Endothelial cell of umbilical vein (primary cell): ENCODE results near the gene OPA1. TPM values are rescaled to one million over a fixed set of nuclear protein-coding genes. Genes with fewer than 3 reads are reported as not detected.

ENCODE experiments used
- BruUV-seq: library from RNA; stranded (reverse); fragments of 400-500 nt; replicated peaks from 2 replicates; lab custom pipeline; 2021; lab: Mats Ljungman, UMichigan
- CTCF ChIA-PET: fragments of 300-600, 350-600 bp; sonication (Branson Sonifier 250); formaldehyde crosslinking; loops from one replicate; lab custom pipeline; 2021; ENCODE audit warnings: antibody characterized with exemption, inconsistent platforms; lab: Charles Lee
- POLR2A ChIA-PET: fragments of 300-600, 350-600 bp; sonication (Branson Sonifier 250); formaldehyde crosslinking; loops from one replicate; lab custom pipeline; 2021; ENCODE audit warnings: antibody characterized with exemption, inconsistent platforms; lab: Charles Lee
- DNase-seq: peaks from one replicate; pipeline ENCODE4 v3.0.0-alpha.2; 2011; ENCODE audit warnings: low read depth, low spot score
- FAIRE-seq: peaks from 2 replicates; lab custom pipeline; 2011; peaks lifted over from hg19 to GRCh38; lab: Jason Lieb, UNC
- H2AFZ ChIP-seq: 2 replicates; pipeline ENCODE4 v1.6.0; 2012; ENCODE audit warnings: low read depth, low read length, control low read depth, inconsistent platforms
- H3K27ac ChIP-seq: 2 replicates; pipeline ENCODE4 v1.5.1; 2011; ENCODE audit warnings: low read depth, mild to moderate bottlenecking, control low read depth, low read length, moderate library complexity; ENCODE audit not compliant: insufficient read depth
- H3K27me3 ChIP-seq, 2 experiments: 2 replicates each; pipeline versions ENCODE4 v1.6.0 to v1.6.1; 2011; ENCODE audit warnings: low read length in 2 of 2, mixed read lengths in 1 of 2; ENCODE audit not compliant: control insufficient read depth in 2 of 2, insufficient read depth in 2 of 2
- H3K36me3 ChIP-seq, 2 experiments: 2 replicates in 1 of 2; 3 replicates in 1 of 2; pipeline ENCODE4 v1.5.1; 2011; ENCODE audit warnings: low read length in 2 of 2, mild to moderate bottlenecking in 1 of 2, moderate library complexity in 1 of 2; ENCODE audit not compliant: control insufficient read depth in 2 of 2, insufficient read depth in 2 of 2; ENCODE audit errors: extremely low read depth in 1 of 2
- H3K4me1 ChIP-seq: 3 replicates; pipeline ENCODE4 v1.5.1; 2011; ENCODE audit warnings: mild to moderate bottlenecking, low read length; ENCODE audit not compliant: control insufficient read depth, insufficient read depth; ENCODE audit errors: extremely low read depth
- H3K4me2 ChIP-seq: 2 replicates; pipeline ENCODE4 v1.6.1; 2011; ENCODE audit warnings: low read length, control low read depth, mixed read lengths; ENCODE audit not compliant: insufficient read depth
- H3K4me3 ChIP-seq, 3 experiments: fragments of 200-600 bp in 1 of 3; sonication (generic), shearing (Covaris generic) in 1 of 3; replicated peaks in 1 of 3; 2 replicates each; pipeline ENCODE4 v1.5.1; 2011 to 2016; ENCODE audit warnings: control low read depth in 3 of 3, low read length in 3 of 3, mild to moderate bottlenecking in 2 of 3, inconsistent platforms in 1 of 3, low read depth in 1 of 3, moderate library complexity in 1 of 3; ENCODE audit not compliant: insufficient read depth in 1 of 3
- H3K79me2 ChIP-seq: 2 replicates; pipeline ENCODE4 v1.6.0; 2012; ENCODE audit warnings: low read length, inconsistent platforms; ENCODE audit not compliant: control insufficient read depth, insufficient read depth
- H3K9ac ChIP-seq: replicated peaks from 2 replicates; pipeline ENCODE3; 2011; ENCODE audit warnings: low read length, control low read depth; ENCODE audit not compliant: insufficient read depth; ENCODE audit errors: extremely low read depth
- H3K9me1 ChIP-seq: replicated peaks from 3 replicates; pipeline ENCODE4 v1.6.0; 2011; ENCODE audit warnings: mild to moderate bottlenecking, low read length; ENCODE audit not compliant: control insufficient read depth, insufficient read depth; ENCODE audit errors: extremely low read depth
- H3K9me3 ChIP-seq: replicated peaks from 2 replicates; pipeline ENCODE4 v1.5.1; 2012; ENCODE audit warnings: low read length, inconsistent platforms; ENCODE audit not compliant: control insufficient read depth, insufficient read depth
- H4K20me1 ChIP-seq: replicated peaks from 2 replicates; pipeline ENCODE3; 2011; ENCODE audit warnings: mild to moderate bottlenecking, low read length; ENCODE audit not compliant: control insufficient read depth, insufficient read depth; ENCODE audit errors: extremely low read depth
- EZH2 ChIP-seq: IDR thresholded peaks from 2 replicates; pipeline ENCODE4 v1.6.1; 2012; ENCODE audit warnings: borderline replicate concordance, low read depth, mild to moderate bottlenecking, moderate library complexity, low read length, inconsistent platforms; ENCODE audit not compliant: severe bottlenecking
- FOS ChIP-seq: IDR thresholded peaks from 2 replicates; pipeline ENCODE4 v1.6.1; 2011; ENCODE audit warnings: mild to moderate bottlenecking, low read length, moderate library complexity, borderline replicate concordance; ENCODE audit not compliant: insufficient read depth
- GATA2 ChIP-seq: IDR thresholded peaks from 2 replicates; pipeline ENCODE4 v1.7.0; 2011; ENCODE audit warnings: low read depth, mild to moderate bottlenecking, moderate library complexity, mixed read lengths, low read length; ENCODE audit not compliant: insufficient read length, insufficient read depth
- JUN ChIP-seq: IDR thresholded peaks from 2 replicates; pipeline ENCODE4 v1.6.1; 2011; ENCODE audit warnings: borderline replicate concordance, low read depth; ENCODE audit not compliant: insufficient read length, insufficient read depth
- MYC ChIP-seq: IDR thresholded peaks from one replicate; pipeline ENCODE4 v1.6.1; 2011; ENCODE audit warnings: mild to moderate bottlenecking, low read depth, low read length
- POLR2A ChIP-seq: IDR thresholded peaks from 2 replicates; pipeline ENCODE4 v1.6.1; 2012; ENCODE audit warnings: low read depth, mild to moderate bottlenecking, control low read depth, low read length
- POLR2AphosphoS5 ChIP-seq: IDR thresholded peaks from 2 replicates; pipeline ENCODE4 v1.6.1; 2012; ENCODE audit warnings: low read depth, mild to moderate bottlenecking, control low read depth, low read length, moderate library complexity; ENCODE audit not compliant: insufficient read depth
- dilution Hi-C: fragments of 300-500 bp; cut with MboI; formaldehyde crosslinking; loops from one replicate; pipeline ENCODE4 v1.15.0; 2019; ENCODE audit warnings: low sequenced_read_pairs; ENCODE audit not compliant: extremely low pct_ligation_motif_present
- intact Hi-C: fragments of 100-400 bp; cut with micrococcal nuclease; formaldehyde crosslinking; loops from one replicate; pipeline ENCODE4 v1.10.0; 2022
- polyA plus RNA-seq, 4 experiments: library from polyadenylated mRNA; depleted of rRNA in 3 of 4; stranded (reverse) in 3 of 4; unstranded in 1 of 4; fragments of >200 nt; gene quantifications; 2 replicates each; pipeline versions ENCODE4 v1.2.1 to v1.2.3, GENCODE V29; 2011 to 2012; ENCODE audit warnings: missing spikeins in 1 of 4
- total RNA-seq: library from RNA; stranded (reverse); gene quantifications from 2 replicates; pipeline ENCODE4 v1.2.3, GENCODE V29; 2021
- TF ChIP-seq, protein P1 (sequence below), 2 donors: IDR thresholded peaks; 1 replicate in 1 of 2; 2 replicates in 1 of 2; pipeline ENCODE4 v1.5.1; 2011; ENCODE audit warnings: low read length in 2 of 2, mild to moderate bottlenecking in 2 of 2, moderate library complexity in 2 of 2, control low read depth in 1 of 2, inconsistent platforms in 1 of 2, low read depth in 1 of 2; ENCODE audit not compliant: insufficient read depth in 1 of 2; ENCODE audit errors: extremely low read depth in 1 of 2
- TF ChIP-seq, protein P2 (sequence below): IDR thresholded peaks from 2 replicates; pipeline ENCODE4 v1.6.1; 2011; ENCODE audit not compliant: insufficient read depth, insufficient read length

Gene OPA1
- total and polyA plus RNA-seq, 2 donors (not counting 3 experiments of a cell fraction or from before 2014, with no cell fraction given): 10.0 to 62.0 TPM

DNA sequence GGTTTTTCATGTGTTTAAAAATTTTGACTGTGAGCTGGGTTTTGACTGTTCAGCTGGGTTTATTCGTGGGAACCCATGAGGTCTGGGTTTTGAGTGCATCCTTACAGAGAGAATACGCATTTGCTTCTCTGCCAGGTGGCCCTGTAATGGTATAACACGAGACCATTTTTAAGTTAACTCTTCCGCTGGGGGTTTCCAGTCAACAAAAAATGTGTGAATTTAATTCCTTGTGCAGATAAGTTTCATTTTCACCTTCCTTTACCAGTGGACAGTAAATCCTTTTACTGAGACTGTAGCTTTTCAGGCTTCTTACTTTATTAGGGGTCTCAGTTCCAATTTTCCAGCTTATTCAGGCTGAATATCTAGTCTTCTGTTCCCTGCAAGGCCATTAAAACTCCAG, 149.6 kb downstream of the OPA1 start:
- H3K4me1 ChIP-seq: no peaks in the 10 kb centered on the region
- H3K4me3 ChIP-seq: no peak overlapping the region
- H3K9me1 ChIP-seq: no peaks in the 10 kb centered on the region
- TF ChIP-seq JUN (no peak), EZH2 (no peak), MYC (no peak), POLR2A (no peak), POLR2AphosphoS5 (no peak), GATA2 (no peak), FOS (no peak)
- TF ChIP-seq, protein P1, sequence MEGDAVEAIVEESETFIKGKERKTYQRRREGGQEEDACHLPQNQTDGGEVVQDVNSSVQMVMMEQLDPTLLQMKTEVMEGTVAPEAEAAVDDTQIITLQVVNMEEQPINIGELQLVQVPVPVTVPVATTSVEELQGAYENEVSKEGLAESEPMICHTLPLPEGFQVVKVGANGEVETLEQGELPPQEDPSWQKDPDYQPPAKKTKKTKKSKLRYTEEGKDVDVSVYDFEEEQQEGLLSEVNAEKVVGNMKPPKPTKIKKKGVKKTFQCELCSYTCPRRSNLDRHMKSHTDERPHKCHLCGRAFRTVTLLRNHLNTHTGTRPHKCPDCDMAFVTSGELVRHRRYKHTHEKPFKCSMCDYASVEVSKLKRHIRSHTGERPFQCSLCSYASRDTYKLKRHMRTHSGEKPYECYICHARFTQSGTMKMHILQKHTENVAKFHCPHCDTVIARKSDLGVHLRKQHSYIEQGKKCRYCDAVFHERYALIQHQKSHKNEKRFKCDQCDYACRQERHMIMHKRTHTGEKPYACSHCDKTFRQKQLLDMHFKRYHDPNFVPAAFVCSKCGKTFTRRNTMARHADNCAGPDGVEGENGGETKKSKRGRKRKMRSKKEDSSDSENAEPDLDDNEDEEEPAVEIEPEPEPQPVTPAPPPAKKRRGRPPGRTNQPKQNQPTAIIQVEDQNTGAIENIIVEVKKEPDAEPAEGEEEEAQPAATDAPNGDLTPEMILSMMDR (IDR thresholded peaks at IDR 0.05; ENCODE audit: extremely low read depth in 1 of 2, insufficient read depth in 1 of 2, low read depth in 1 of 2, low read length in 2 of 2): no peak
- TF ChIP-seq, protein P2, sequence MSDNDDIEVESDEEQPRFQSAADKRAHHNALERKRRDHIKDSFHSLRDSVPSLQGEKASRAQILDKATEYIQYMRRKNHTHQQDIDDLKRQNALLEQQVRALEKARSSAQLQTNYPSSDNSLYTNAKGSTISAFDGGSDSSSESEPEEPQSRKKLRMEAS: no peak
- H3K27me3 ChIP-seq: peaks cover 3 to 10% of the 10 kb centered on the region in 2 experiments
- H3K36me3 ChIP-seq: no peaks in the 10 kb centered on the region
- H2AFZ ChIP-seq: no peak overlapping the region
- FAIRE-seq (no peak), DNase-seq (no peak)
- no peak overlapping the region for H3K4me2 ChIP-seq
- H3K9ac ChIP-seq: no peak overlapping the region
- no peak overlapping the region for H3K27ac ChIP-seq
- no peaks in the 10 kb centered on the region for H4K20me1 ChIP-seq
- no peaks in the 10 kb centered on the region for H3K79me2 ChIP-seq
- H3K9me3 ChIP-seq: no peaks in the 10 kb centered on the region
- CTCF ChIA-PET: interaction anchor here (1.0 kb wide), 1 partner anchor 17 kb away, joined by 3 read pairs; no protein-coding TSS in a partner anchor
- dilution Hi-C loops (no loop called here), intact Hi-C loops (no loop called here)
- BruUV-seq: no TSS peak
- POLR2A ChIA-PET: no interaction called here
